Mesendoderm (in vitro differentiated cells): ENCODE data around the gene FAM89A.
"Not testable (repeated sequence)": the region's sequence is repeated elsewhere in the genome, so short reads cannot be mapped to it uniquely, and the experiment has no call there.

Experiments
- DNase-seq: peaks from one replicate; pipeline ENCODE4 v3.0.0; 2013
- H2AK5ac ChIP-seq: 2 replicates; pipeline ENCODE4 v1.6.1; 2013; ENCODE audit warnings: low read length, inconsistent platforms
- H2BK120ac ChIP-seq: 2 replicates; pipeline ENCODE4 v1.6.1; 2013; ENCODE audit warnings: low read depth, mild to moderate bottlenecking, low read length, moderate library complexity, mixed read lengths
- H2BK15ac ChIP-seq: replicated peaks from 2 replicates; pipeline ENCODE4 v1.6.1; 2013; ENCODE audit warnings: low read depth, mild to moderate bottlenecking, moderate library complexity
- H2BK5ac ChIP-seq: 2 replicates; pipeline ENCODE4 v1.6.1; 2013; ENCODE audit warnings: low read length, inconsistent platforms
- H3K18ac ChIP-seq: 2 replicates; pipeline ENCODE4 v1.6.1; 2013; ENCODE audit warnings: mild to moderate bottlenecking, low read length, mixed read lengths
- H3K23ac ChIP-seq: one replicate; pipeline ENCODE4 v1.6.1; 2013; ENCODE audit warnings: low read length
- H3K27ac ChIP-seq: 2 replicates; pipeline ENCODE4 v1.5.1; 2013; ENCODE audit warnings: low read depth, mild to moderate bottlenecking, inconsistent platforms, low read length, moderate library complexity
- H3K27me3 ChIP-seq: 2 replicates; pipeline ENCODE4 v1.6.1; 2013; ENCODE audit warnings: low read length, control low read depth, mild to moderate bottlenecking, inconsistent platforms; ENCODE audit not compliant: insufficient read depth, poor library complexity
- H3K36me3 ChIP-seq: 2 replicates; pipeline ENCODE4 v1.6.1; 2013; ENCODE audit warnings: low read length, inconsistent platforms; ENCODE audit not compliant: control insufficient read depth, insufficient read depth
- H3K4ac ChIP-seq: one replicate; pipeline ENCODE4 v1.6.1; 2013; ENCODE audit warnings: low read depth, mild to moderate bottlenecking, low read length, moderate library complexity
- H3K4me1 ChIP-seq: 2 replicates; pipeline ENCODE4 v1.6.1; 2013; ENCODE audit warnings: low read depth, low read length, inconsistent platforms; ENCODE audit not compliant: control insufficient read depth
- H3K4me2 ChIP-seq: 2 replicates; pipeline ENCODE4 v1.6.1; 2013; ENCODE audit warnings: low read length
- H3K4me3 ChIP-seq: 2 replicates; pipeline ENCODE4 v1.5.1; 2013; ENCODE audit warnings: mild to moderate bottlenecking, low read length
- H3K56ac ChIP-seq: one replicate; pipeline ENCODE4 v1.6.1; 2013; ENCODE audit warnings: low read length
- H3K79me1 ChIP-seq: 2 replicates; pipeline ENCODE4 v1.6.1; 2013; ENCODE audit warnings: low read length, inconsistent platforms
- H3K79me2 ChIP-seq: 2 replicates; pipeline ENCODE4 v1.6.1; 2013; ENCODE audit warnings: mild to moderate bottlenecking, low read length; ENCODE audit not compliant: control insufficient read depth, insufficient read depth
- H3K9ac ChIP-seq: 2 replicates; pipeline ENCODE4 v1.6.1; 2013; ENCODE audit warnings: low read length, inconsistent platforms
- H4K5ac ChIP-seq: one replicate; pipeline ENCODE4 v1.6.1; 2013; ENCODE audit warnings: low read length
- H4K8ac ChIP-seq: one replicate; pipeline ENCODE4 v1.6.1; 2013; ENCODE audit warnings: low read depth, mild to moderate bottlenecking, control low read depth, low read length, moderate library complexity
- WGBS: extraction: QIAGEN DNeasy Blood & Tissue Kit; methylation state at CpG from one replicate; pipeline ENCODE4 v1.1.7; 2013; ENCODE audit warnings: low lambda C conversion rate, missing lambda C conversion rate; ENCODE audit not compliant: insufficient coverage; ENCODE audit errors: extremely low coverage; 5-methylcytosine and 5-hydroxymethylcytosine counted together

Gene FAM89A

GRCh38 chr1:231035799-231036198 lies 4.3 kb downstream of the FAM89A start:
- no peak overlapping the region for H2AK5ac ChIP-seq
- no peak overlapping the region for H4K5ac ChIP-seq
- H3K4ac ChIP-seq, result no peak overlapping the region
- no peak overlapping the region for H3K56ac ChIP-seq
- H3K27ac ChIP-seq, result no peak overlapping the region
- no CpG with 5 or more reads among the region's 1 CpG for WGBS
- H3K79me1 ChIP-seq, result peaks cover 9% of the 10 kb centered on the region
- H3K4me1 ChIP-seq, result peaks cover 10% of the 10 kb centered on the region
- H3K4me2 ChIP-seq, result no peak overlapping the region
- peaks cover 6% of the 10 kb centered on the region for H3K79me2 ChIP-seq
- no peak overlapping the region for H3K18ac ChIP-seq
- H2BK120ac ChIP-seq, result no peak overlapping the region
- H3K36me3 ChIP-seq, result no peaks in the 10 kb centered on the region
- H3K9ac ChIP-seq, result no peak overlapping the region
- no peaks in the 10 kb centered on the region for H3K27me3 ChIP-seq
- DNase-seq, result no peak
- H2BK5ac ChIP-seq, result no peak overlapping the region
- H3K4me3 ChIP-seq, result no peak overlapping the region
- no peak overlapping the region for H2BK15ac ChIP-seq
- H4K8ac ChIP-seq, result no peak overlapping the region
- no peak overlapping the region for H3K23ac ChIP-seq

GRCh38 chr1:231032963-231033362 lies 7.1 kb downstream of the FAM89A start:
- no CpG with 5 or more reads among the region's 7 CpGs for WGBS
- no peaks in the 10 kb centered on the region for H3K27me3 ChIP-seq
- H3K36me3 ChIP-seq, result no peaks in the 10 kb centered on the region
- H3K18ac ChIP-seq, result no peak overlapping the region
- H3K4me2 ChIP-seq, result no peak overlapping the region
- H3K79me2 ChIP-seq, result peaks cover 6% of the 10 kb centered on the region
- no peak overlapping the region for H2BK15ac ChIP-seq
- H3K4me1 ChIP-seq, result peaks cover 13% of the 10 kb centered on the region
- no peak overlapping the region for H2BK120ac ChIP-seq
- no peak overlapping the region for H2AK5ac ChIP-seq
- H3K4me3 ChIP-seq, result no peak overlapping the region
- H3K4ac ChIP-seq, result no peak overlapping the region
- H4K8ac ChIP-seq, result no peak overlapping the region
- H2BK5ac ChIP-seq, result no peak overlapping the region
- no peak for DNase-seq
- peaks cover 9% of the 10 kb centered on the region for H3K79me1 ChIP-seq
- no peak overlapping the region for H3K23ac ChIP-seq
- H3K56ac ChIP-seq, result no peak overlapping the region
- H3K27ac ChIP-seq, result no peak overlapping the region
- H4K5ac ChIP-seq, result no peak overlapping the region
- no peak overlapping the region for H3K9ac ChIP-seq

- WGBS, result no CpG with 5 or more reads among the region's 6 CpGs
- Histone ChIP-seq H3K79me2 (no peaks in the 10 kb centered on the region), H2BK15ac (no peak overlapping the region), H3K4me2 (no peak overlapping the region), H4K8ac (no peak overlapping the region), H3K36me3 (no peaks in the 10 kb centered on the region), H3K18ac (no peak overlapping the region), H2BK120ac (no peak overlapping the region), H2BK5ac (no peak overlapping the region), H3K23ac (no peak overlapping the region), H2AK5ac (no peak overlapping the region), H4K5ac (no peak overlapping the region), H3K27me3 (no peaks in the 10 kb centered on the region), H3K9ac (no peak overlapping the region), H3K27ac (no peak overlapping the region), H3K79me1 (peaks cover 9% of the 10 kb centered on the region), H3K4me1 (peaks cover 4% of the 10 kb centered on the region), H3K4me3 (no peak overlapping the region), H3K56ac (no peak overlapping the region), H3K4ac (no peak overlapping the region)
- no peak for DNase-seq
Observed at GRCh38 chr1:231029841-231030240, 10.2 kb downstream of the FAM89A start.

GRCh38 chr1:231029247-231029646 lies 10.8 kb downstream of the FAM89A start:
- not testable (repeated sequence) for H3K27me3 ChIP-seq, H3K23ac ChIP-seq, H3K4ac ChIP-seq, H2BK15ac ChIP-seq, H3K56ac ChIP-seq, H3K36me3 ChIP-seq, DNase-seq, H3K79me1 ChIP-seq, H3K79me2 ChIP-seq, H2AK5ac ChIP-seq, H3K4me1 ChIP-seq, H3K27ac ChIP-seq, H3K4me3 ChIP-seq, H2BK5ac ChIP-seq, H4K8ac ChIP-seq, H2BK120ac ChIP-seq, H3K18ac ChIP-seq, H4K5ac ChIP-seq, H3K4me2 ChIP-seq, H3K9ac ChIP-seq
- WGBS, result no CpG with 5 or more reads among the region's 4 CpGs

GRCh38 chr1:231028682-231029081 lies 11.4 kb downstream of the FAM89A start:
- peak; percentile 26 for DNase-seq
- H2BK5ac ChIP-seq, result no peak overlapping the region
- H3K18ac ChIP-seq, result no peak overlapping the region
- peaks cover 6% of the 10 kb centered on the region for H3K79me1 ChIP-seq
- no peak overlapping the region for H3K23ac ChIP-seq
- no peak overlapping the region for H2AK5ac ChIP-seq
- H2BK120ac ChIP-seq, result no peak overlapping the region
- no peaks in the 10 kb centered on the region for H3K79me2 ChIP-seq
- peaks cover 3% of the 10 kb centered on the region for H3K4me1 ChIP-seq
- H2BK15ac ChIP-seq, result no peak overlapping the region
- H3K9ac ChIP-seq, result no peak overlapping the region
- no peak overlapping the region for H3K4ac ChIP-seq
- H3K4me2 ChIP-seq, result no peak overlapping the region
- peak overlapping the region; percentile 18 for H3K27ac ChIP-seq
- H4K5ac ChIP-seq, result no peak overlapping the region
- WGBS, result no CpG with 5 or more reads among the region's 7 CpGs
- no peak overlapping the region for H3K4me3 ChIP-seq
- no peaks in the 10 kb centered on the region for H3K36me3 ChIP-seq
- no peak overlapping the region for H3K56ac ChIP-seq
- H4K8ac ChIP-seq, result no peak overlapping the region
- no peaks in the 10 kb centered on the region for H3K27me3 ChIP-seq

- Histone ChIP-seq H4K5ac (no peak overlapping the region), H3K23ac (no peak overlapping the region), H2BK120ac (no peak overlapping the region), H3K79me1 (peaks cover 6% of the 10 kb centered on the region), H2AK5ac (no peak overlapping the region), H3K27me3 (no peaks in the 10 kb centered on the region), H3K4ac (no peak overlapping the region), H3K27ac (no peak overlapping the region), H3K56ac (no peak overlapping the region), H3K18ac (no peak overlapping the region), H3K36me3 (no peaks in the 10 kb centered on the region), H3K4me3 (no peak overlapping the region), H2BK5ac (no peak overlapping the region), H2BK15ac (no peak overlapping the region), H3K79me2 (no peaks in the 10 kb centered on the region), H3K9ac (no peak overlapping the region), H3K4me1 (peaks cover 3% of the 10 kb centered on the region), H4K8ac (no peak overlapping the region), H3K4me2 (no peak overlapping the region)
- no CpG with 5 or more reads among the region's 10 CpGs for WGBS
- DNase-seq, result no peak
Observed at GRCh38 chr1:231027971-231028370, 12.1 kb downstream of the FAM89A start.
